Measurements from ENCODE around the gene CAMK1D.

Gene CAMK1D

DNA sequence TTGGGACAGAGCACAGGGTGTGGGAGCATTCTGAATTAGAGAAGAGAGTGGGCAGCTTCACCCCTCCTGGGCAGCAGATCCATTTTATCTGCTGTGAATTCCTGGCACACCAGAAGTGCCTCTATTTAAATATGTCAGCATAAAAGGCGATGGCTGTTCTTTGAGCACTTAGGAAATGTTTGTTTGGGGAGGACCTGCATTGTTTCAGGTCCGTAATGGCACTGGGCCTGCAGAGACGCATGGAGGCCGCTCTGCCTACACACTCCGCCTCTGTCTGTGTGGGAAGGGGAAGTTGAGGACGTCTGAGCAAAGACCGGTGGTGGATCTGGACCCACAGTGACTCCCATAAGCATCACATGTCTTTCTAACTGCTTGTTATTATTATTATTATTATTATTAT is 253.2 kb downstream of the CAMK1D start:
- H3K4me3 ChIP-seq (ENCODE audit: low read length): no peak overlapping the region
- TF ChIP-seq, protein P1, sequence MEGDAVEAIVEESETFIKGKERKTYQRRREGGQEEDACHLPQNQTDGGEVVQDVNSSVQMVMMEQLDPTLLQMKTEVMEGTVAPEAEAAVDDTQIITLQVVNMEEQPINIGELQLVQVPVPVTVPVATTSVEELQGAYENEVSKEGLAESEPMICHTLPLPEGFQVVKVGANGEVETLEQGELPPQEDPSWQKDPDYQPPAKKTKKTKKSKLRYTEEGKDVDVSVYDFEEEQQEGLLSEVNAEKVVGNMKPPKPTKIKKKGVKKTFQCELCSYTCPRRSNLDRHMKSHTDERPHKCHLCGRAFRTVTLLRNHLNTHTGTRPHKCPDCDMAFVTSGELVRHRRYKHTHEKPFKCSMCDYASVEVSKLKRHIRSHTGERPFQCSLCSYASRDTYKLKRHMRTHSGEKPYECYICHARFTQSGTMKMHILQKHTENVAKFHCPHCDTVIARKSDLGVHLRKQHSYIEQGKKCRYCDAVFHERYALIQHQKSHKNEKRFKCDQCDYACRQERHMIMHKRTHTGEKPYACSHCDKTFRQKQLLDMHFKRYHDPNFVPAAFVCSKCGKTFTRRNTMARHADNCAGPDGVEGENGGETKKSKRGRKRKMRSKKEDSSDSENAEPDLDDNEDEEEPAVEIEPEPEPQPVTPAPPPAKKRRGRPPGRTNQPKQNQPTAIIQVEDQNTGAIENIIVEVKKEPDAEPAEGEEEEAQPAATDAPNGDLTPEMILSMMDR (conservative IDR thresholded peaks at IDR 0.05; ENCODE audit: low read depth, low read length): no peak
- DNase-seq (ENCODE audit: low read depth): no peak

DNA sequence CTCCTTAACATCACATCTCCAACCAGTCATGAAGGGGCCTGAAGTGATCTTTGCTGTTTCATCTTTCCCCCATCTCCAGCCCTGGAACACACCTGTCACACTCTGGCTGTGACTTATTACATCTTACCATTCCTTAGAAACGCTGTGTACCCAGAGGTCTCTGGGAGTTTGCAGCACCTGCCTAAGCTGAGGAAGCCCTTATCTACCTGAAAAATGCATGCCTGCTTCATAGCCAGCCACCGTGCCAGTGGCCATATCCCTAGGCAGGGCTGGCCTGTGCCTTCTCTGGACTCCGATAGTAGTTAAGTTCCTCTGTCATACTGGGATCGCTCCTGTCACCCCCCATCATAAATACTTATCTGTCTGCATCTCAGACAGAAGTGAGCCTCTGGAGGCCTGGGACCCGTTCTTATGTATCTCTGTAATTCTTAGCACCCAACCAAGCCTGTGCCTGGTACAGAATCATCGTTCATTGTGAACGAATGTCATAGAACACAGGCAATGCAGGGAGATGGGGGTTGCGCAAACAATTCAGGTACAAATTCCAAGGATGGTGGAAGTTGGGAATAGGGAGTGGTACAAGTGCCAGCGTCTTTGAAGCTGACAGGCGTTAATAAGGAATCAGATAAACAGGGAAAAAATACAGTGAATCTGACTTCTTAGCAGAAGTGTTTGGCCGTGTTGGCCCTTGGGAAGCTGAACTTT is 254.6 kb downstream of the CAMK1D start:
- TF ChIP-seq, protein P1 (conservative IDR thresholded peaks at IDR 0.05; ENCODE audit: low read depth, low read length): no peak
- H3K4me3 ChIP-seq (ENCODE audit: low read length): no peak overlapping the region
- no peak for DNase-seq (ENCODE audit: low read depth)

DNA sequence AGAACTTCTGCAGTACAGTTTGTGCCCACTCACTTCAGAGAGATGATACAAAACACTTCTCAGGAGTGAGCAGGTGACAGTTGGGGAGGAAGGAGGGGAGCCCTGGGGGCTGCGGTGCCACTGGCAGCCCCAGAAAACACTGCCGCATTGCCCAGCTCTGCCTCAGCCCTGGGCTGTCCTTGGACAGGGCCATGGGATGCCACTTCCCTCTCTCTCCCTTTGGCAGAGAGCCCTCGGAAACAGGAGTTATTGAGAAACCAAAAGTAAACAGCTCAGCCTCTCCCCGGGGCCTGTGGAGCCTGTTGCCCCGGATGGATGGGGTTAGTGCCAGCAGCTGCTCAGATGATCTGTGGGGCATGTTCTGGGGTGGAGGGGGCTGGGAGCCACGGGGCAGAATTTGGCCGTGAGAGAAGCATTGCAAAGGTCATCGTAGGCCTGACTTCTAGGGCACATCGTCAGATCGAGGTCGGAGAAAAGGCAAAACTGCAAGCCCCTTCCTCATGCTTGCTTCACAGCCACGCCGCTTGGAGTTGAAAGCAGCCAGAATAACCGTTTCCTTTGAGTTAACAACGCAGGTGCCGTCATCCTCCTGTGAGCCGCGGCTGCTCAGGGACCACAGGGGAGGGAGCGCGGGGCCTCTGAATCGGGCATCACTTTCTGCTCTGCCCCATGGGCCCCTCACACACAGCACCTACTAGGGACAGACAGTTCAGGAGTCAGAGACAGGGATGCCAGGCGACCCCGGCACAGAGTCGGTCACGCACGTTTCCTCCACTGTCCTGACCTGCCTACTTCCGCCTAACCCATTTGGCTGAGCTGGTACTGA is 256.4 kb downstream of the CAMK1D start:
- H3K4me3 ChIP-seq (ENCODE audit: low read length): no peak overlapping the region
- TF ChIP-seq, protein P1 (conservative IDR thresholded peaks at IDR 0.05; ENCODE audit: low read depth, low read length): no peak
- DNase-seq (ENCODE audit: low read depth): no peak

DNA sequence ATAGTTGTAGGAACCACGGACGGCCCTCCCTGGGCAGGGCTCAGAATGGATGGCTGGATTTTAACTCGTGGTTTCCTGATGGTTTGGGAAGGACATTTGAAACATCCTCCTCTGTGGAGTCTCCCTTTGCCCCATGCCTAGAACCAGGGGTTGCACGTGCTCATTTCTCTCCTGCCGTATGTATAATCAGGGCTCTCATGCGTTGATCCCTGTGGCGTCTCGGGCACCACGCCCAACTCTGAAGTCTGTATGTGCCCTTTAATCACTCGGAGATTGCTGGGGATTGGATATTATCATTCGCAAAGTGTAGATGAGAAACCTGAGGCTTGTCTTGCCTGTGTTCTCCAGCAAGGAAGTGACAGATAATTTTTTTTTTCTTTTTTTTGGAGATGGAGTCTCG is 257.1 kb downstream of the CAMK1D start:
- DNase-seq (ENCODE audit: low read depth): no peak
- H3K4me3 ChIP-seq (ENCODE audit: low read length): no peak overlapping the region
- TF ChIP-seq, protein P1 (conservative IDR thresholded peaks at IDR 0.05; ENCODE audit: low read depth, low read length): no peak

DNA sequence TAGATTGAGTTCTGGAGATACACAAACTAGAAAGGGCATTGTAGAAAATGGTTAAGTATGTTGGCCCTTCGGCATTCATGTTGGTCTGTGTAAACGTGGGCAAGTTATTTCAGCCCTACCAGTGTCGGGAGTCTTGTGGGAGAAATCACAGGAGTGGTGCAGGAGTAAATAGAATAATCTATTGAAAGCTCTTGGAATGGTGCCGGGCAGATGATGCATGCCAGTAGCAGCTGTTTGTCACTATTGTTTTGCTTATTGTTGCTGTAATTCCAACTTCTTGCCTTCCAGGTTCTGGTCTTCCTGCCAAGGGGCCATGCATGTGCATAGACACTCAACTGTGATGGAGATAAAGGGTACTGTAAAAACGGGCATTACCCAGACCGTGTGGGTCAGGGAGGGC is 259.4 kb downstream of the CAMK1D start:
- TF ChIP-seq, protein P1 (conservative IDR thresholded peaks at IDR 0.05; ENCODE audit: low read depth, low read length): no peak
- no peak overlapping the region for H3K4me3 ChIP-seq (ENCODE audit: low read length)
- no peak for DNase-seq (ENCODE audit: low read depth)

DNA sequence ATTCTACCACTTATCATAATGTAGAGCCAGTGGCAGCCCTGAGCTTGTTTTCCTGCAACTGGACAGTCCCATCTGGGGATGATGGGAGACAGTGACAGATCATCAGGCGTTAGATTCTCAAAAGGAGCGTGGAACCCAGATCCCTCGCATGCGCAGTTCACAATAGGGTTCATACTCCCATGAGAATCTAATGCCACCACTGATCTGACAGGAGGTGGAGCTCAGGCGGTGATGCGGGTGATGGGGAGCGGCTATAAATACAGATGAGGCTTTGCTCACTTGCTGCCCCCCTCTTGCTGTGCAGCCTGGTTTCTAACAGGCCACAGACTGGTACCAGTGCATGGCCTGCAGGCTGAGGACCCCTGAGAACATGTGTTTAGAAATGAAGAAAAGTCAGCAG is 260.1 kb downstream of the CAMK1D start:
- TF ChIP-seq, protein P1 (conservative IDR thresholded peaks at IDR 0.05; ENCODE audit: low read depth, low read length): no peak
- H3K4me3 ChIP-seq (ENCODE audit: low read length): no peak overlapping the region
- no peak for DNase-seq (ENCODE audit: low read depth)

DNA sequence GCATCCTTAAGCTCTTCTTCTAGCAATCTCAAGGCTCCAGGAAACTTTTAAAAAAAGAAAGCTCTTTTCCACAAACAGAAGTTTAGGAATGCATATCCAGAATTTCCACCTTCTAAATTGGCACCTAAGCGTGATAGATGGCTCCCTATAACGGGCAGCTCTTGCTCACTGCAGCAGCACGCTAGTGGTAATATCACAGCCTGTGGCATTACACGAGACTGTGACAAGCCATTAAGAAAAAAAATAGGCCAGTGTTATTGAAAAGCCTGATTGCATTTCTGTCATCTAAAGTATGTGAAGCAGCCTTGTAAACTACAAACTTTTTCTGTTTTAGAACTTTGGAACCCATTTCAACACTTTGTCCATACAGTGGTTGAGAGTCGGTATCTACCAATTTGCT is 263.8 kb downstream of the CAMK1D start:
- TF ChIP-seq, protein P1 (conservative IDR thresholded peaks at IDR 0.05; ENCODE audit: low read depth, low read length): no peak
- H3K4me3 ChIP-seq (ENCODE audit: low read length): no peak overlapping the region
- no peak for DNase-seq (ENCODE audit: low read depth)
